Smooth muscle cell (in vitro differentiated cells): ENCODE results near the gene TNFRSF8. TPM values are rescaled to one million over a fixed set of nuclear protein-coding genes. Genes with fewer than 3 reads are reported as not detected.
A peak's percentile ranks its signal among the peaks of the same experiment; 100 is the strongest.

Experiments used
- DNase-seq: peaks from one replicate; lab custom pipeline; 2025; ENCODE audit not compliant: unreplicated experiment; lab: John Stamatoyannopoulos, UW
- H2AFZ ChIP-seq: fragments of 200-600 bp; sonication (generic); 2 replicates; pipeline ENCODE4 v1.6.0; 2016; ENCODE audit warnings: antibody characterized with exemption, low read depth, mild to moderate bottlenecking
- H3F3A ChIP-seq: fragments of 200-600 bp; sonication (generic); 2 replicates; pipeline ENCODE4 v1.6.0; 2017; ENCODE audit warnings: antibody characterized with exemption, low read depth
- H3K27ac ChIP-seq: fragments of 200-600 bp; sonication (generic); 2 replicates; pipeline ENCODE4 v1.5.1; 2016; ENCODE audit warnings: low read depth, mild to moderate bottlenecking
- H3K27me3 ChIP-seq: fragments of 200-600 bp; sonication (generic); 2 replicates; pipeline ENCODE4 v1.6.1; 2016; ENCODE audit warnings: low read depth, mild to moderate bottlenecking
- H3K36me3 ChIP-seq: fragments of 200-600 bp; sonication (generic); 2 replicates; pipeline ENCODE4 v1.5.1; 2016; ENCODE audit warnings: low read depth
- H3K4me1 ChIP-seq: fragments of 200-600 bp; sonication (generic); 2 replicates; pipeline ENCODE4 v1.5.1; 2016; ENCODE audit warnings: low read depth
- H3K4me2 ChIP-seq: fragments of 200-600 bp; sonication (generic); 2 replicates; pipeline ENCODE4 v1.6.0; 2016; ENCODE audit warnings: mild to moderate bottlenecking
- H3K4me3 ChIP-seq: fragments of 200-600 bp; sonication (generic); 2 replicates; pipeline ENCODE4 v1.5.1; 2016; ENCODE audit warnings: mild to moderate bottlenecking
- H3K79me2 ChIP-seq: fragments of 200-600 bp; sonication (generic); 2 replicates; pipeline ENCODE4 v1.6.0; 2016; ENCODE audit warnings: low read depth, mild to moderate bottlenecking
- H3K9ac ChIP-seq: fragments of 200-600 bp; sonication (generic); 2 replicates; pipeline ENCODE4 v1.6.0; 2016; ENCODE audit warnings: low read depth
- H3K9me3 ChIP-seq: fragments of 200-600 bp; sonication (generic); replicated peaks from 2 replicates; pipeline ENCODE4 v1.5.1; 2016; ENCODE audit warnings: low read depth
- H4K20me1 ChIP-seq: fragments of 200-600 bp; sonication (generic); 2 replicates; pipeline ENCODE4 v1.6.0; 2016; ENCODE audit warnings: low read depth
- WGBS: methylation state at CpG from one replicate; pipeline ENCODE4 v1.1.7; 2016; ENCODE audit warnings: low lambda C conversion rate; 5-methylcytosine and 5-hydroxymethylcytosine counted together
- polyA plus RNA-seq: library from polyadenylated mRNA; unstranded; fragments of >200 nt; fragmentation: Nextera tagmentation; extraction: Ambion mirVana; gene quantifications from 2 replicates; pipeline ENCODE4 v1.2.1, GENCODE V29; 2016
- total RNA-seq: library from RNA; depleted of rRNA; stranded (reverse); fragments of >200 nt; gene quantifications from 2 replicates; pipeline ENCODE4 v1.2.3, GENCODE V29; 2014
- TF ChIP-seq, protein P1 (sequence below): fragments of 200-600 bp; sonication (generic); IDR thresholded peaks from 2 replicates; pipeline ENCODE4 v1.5.1; 2017; ENCODE audit warnings: borderline replicate concordance, mild to moderate bottlenecking, antibody characterized with exemption; ENCODE audit not compliant: insufficient read depth, poor library complexity, severe bottlenecking

The TNFRSF8 gene
- total and polyA plus RNA-seq, 2 experiments from 2014 or later: 0.54 to 1.3 TPM

GRCh38 chr1:12176298-12177118 lies 113.4 kb downstream of the TNFRSF8 start:
- peaks cover 9% of the 10 kb centered on the region for H3K79me2 ChIP-seq
- no peak overlapping the region for H2AFZ ChIP-seq
- peaks cover 19% of the 10 kb centered on the region for H3K4me1 ChIP-seq
- no peak overlapping the region for H3K9ac ChIP-seq
- no peaks in the 10 kb centered on the region for H3K9me3 ChIP-seq
- peak overlapping the region; percentile 98 for H3K27ac ChIP-seq
- H3K27me3 ChIP-seq: no peaks in the 10 kb centered on the region
- H4K20me1 ChIP-seq: no peaks in the 10 kb centered on the region
- no peaks in the 10 kb centered on the region for H3K36me3 ChIP-seq
- no peak for DNase-seq
- peaks cover 22% of the 10 kb centered on the region for H3F3A ChIP-seq
- 87% methylated on average over 6 of the region's 6 CpGs for WGBS
- H3K4me3 ChIP-seq: no peak overlapping the region
- H3K4me2 ChIP-seq: no peak overlapping the region
- TF ChIP-seq, protein P1, sequence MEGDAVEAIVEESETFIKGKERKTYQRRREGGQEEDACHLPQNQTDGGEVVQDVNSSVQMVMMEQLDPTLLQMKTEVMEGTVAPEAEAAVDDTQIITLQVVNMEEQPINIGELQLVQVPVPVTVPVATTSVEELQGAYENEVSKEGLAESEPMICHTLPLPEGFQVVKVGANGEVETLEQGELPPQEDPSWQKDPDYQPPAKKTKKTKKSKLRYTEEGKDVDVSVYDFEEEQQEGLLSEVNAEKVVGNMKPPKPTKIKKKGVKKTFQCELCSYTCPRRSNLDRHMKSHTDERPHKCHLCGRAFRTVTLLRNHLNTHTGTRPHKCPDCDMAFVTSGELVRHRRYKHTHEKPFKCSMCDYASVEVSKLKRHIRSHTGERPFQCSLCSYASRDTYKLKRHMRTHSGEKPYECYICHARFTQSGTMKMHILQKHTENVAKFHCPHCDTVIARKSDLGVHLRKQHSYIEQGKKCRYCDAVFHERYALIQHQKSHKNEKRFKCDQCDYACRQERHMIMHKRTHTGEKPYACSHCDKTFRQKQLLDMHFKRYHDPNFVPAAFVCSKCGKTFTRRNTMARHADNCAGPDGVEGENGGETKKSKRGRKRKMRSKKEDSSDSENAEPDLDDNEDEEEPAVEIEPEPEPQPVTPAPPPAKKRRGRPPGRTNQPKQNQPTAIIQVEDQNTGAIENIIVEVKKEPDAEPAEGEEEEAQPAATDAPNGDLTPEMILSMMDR: no peak

GRCh38 chr1:12177156-12177998 lies 114.3 kb downstream of the TNFRSF8 start:
- H3K36me3 ChIP-seq: no peaks in the 10 kb centered on the region
- H3K4me1 ChIP-seq: peaks cover 19% of the 10 kb centered on the region
- H3K4me3 ChIP-seq: no peak overlapping the region
- H3K4me2 ChIP-seq: peak overlapping the region; percentile 23
- peaks cover 22% of the 10 kb centered on the region for H3F3A ChIP-seq
- no peak overlapping the region for H2AFZ ChIP-seq
- TF ChIP-seq, protein P1: no peak
- no peak overlapping the region for H3K9ac ChIP-seq
- no peak for DNase-seq
- WGBS: 84% methylated on average over 24 of the region's 24 CpGs
- no peaks in the 10 kb centered on the region for H3K27me3 ChIP-seq
- peak overlapping the region; percentile 98 for H3K27ac ChIP-seq
- no peaks in the 10 kb centered on the region for H4K20me1 ChIP-seq
- no peaks in the 10 kb centered on the region for H3K9me3 ChIP-seq
- peaks cover 4% of the 10 kb centered on the region for H3K79me2 ChIP-seq

- Histone ChIP-seq H3K27ac (peak overlapping the region; percentile 98), H3K27me3 (no peaks in the 10 kb centered on the region), H3K9me3 (no peaks in the 10 kb centered on the region), H3K4me1 (peaks cover 19% of the 10 kb centered on the region), H3K4me2 (peak overlapping the region; percentile 23), H3F3A (peaks cover 22% of the 10 kb centered on the region), H3K36me3 (no peaks in the 10 kb centered on the region), H3K9ac (peak overlapping the region; percentile 92), H2AFZ (no peak overlapping the region), H4K20me1 (no peaks in the 10 kb centered on the region), H3K79me2 (no peaks in the 10 kb centered on the region), H3K4me3 (no peak overlapping the region)
- WGBS: 34% methylated on average over 14 of the region's 14 CpGs
- DNase-seq: peak; percentile 76
- TF ChIP-seq, protein P1: no peak
Measured at GRCh38 chr1:12177999-12178441, 114.9 kb downstream of the TNFRSF8 start.
